Activated CD4-positive, alpha-beta T cell treated with anti-CD3 and anti-CD28 coated beads for 36 hours (primary cell): ENCODE measurements around the gene OXNAD1. TPM values are rescaled to one million over a fixed set of nuclear protein-coding genes. Genes with fewer than 3 reads are reported as not detected.

Experiments used
- ATAC-seq: fragments of 200-7000 bp; cut with Tn5 transposase; one replicate; pipeline ENCODE4 v1.10.0; 2021; ENCODE audit warnings: mild to moderate bottlenecking, moderate library complexity
- CTCF ChIA-PET: fragments of 350-600 bp; sonication (Branson Sonifier 250); formaldehyde crosslinking; loops from one replicate; lab custom pipeline; 2021; ENCODE audit warnings: antibody characterized with exemption; lab: Charles Lee
- POLR2A ChIA-PET: fragments of 350-600 bp; sonication (Branson Sonifier 250); formaldehyde crosslinking; loops from one replicate; lab custom pipeline; 2021; ENCODE audit warnings: antibody characterized with exemption, inconsistent platforms; lab: Charles Lee
- DNase-seq: peaks from one replicate; pipeline ENCODE4 v3.0.0-alpha.2; 2020
- H3K27ac Mint-ChIP-seq: one replicate; pipeline ENCODE4 v1.8.0; 2021; ENCODE audit warnings: mixed read lengths
- H3K27me3 Mint-ChIP-seq: one replicate; pipeline ENCODE4 v1.8.0; 2021; ENCODE audit warnings: mixed read lengths
- H3K36me3 Mint-ChIP-seq: one replicate; pipeline ENCODE4 v1.8.0; 2021; ENCODE audit warnings: low read depth, mixed read lengths
- H3K4me1 Mint-ChIP-seq: one replicate; pipeline ENCODE4 v1.8.0; 2021; ENCODE audit warnings: mixed read lengths
- H3K4me3 Mint-ChIP-seq: one replicate; pipeline ENCODE4 v1.8.0; 2021; ENCODE audit warnings: mild to moderate bottlenecking, moderate library complexity, mixed read lengths
- H3K9me3 Mint-ChIP-seq: one replicate; pipeline ENCODE4 v1.8.0; 2021; ENCODE audit warnings: low read depth, mixed read lengths
- intact Hi-C, 2 experiments: fragments of 100-400 bp; cut with DNase I in 1 of 2; cut with micrococcal nuclease in 1 of 2; formaldehyde crosslinking; loops; one replicate each; pipeline versions ENCODE4 v1.14.2 to v1.15.1; 2022 to 2024; cut with DNase I, micrococcal nuclease
- total RNA-seq, 2 experiments: library from RNA; stranded (reverse); gene quantifications; one replicate each; pipeline ENCODE4 v1.2.3, GENCODE V29; 2021

The OXNAD1 gene
- total RNA-seq, 2 experiments from 2014 or later: 27.7 to 34.6 TPM

DNA sequence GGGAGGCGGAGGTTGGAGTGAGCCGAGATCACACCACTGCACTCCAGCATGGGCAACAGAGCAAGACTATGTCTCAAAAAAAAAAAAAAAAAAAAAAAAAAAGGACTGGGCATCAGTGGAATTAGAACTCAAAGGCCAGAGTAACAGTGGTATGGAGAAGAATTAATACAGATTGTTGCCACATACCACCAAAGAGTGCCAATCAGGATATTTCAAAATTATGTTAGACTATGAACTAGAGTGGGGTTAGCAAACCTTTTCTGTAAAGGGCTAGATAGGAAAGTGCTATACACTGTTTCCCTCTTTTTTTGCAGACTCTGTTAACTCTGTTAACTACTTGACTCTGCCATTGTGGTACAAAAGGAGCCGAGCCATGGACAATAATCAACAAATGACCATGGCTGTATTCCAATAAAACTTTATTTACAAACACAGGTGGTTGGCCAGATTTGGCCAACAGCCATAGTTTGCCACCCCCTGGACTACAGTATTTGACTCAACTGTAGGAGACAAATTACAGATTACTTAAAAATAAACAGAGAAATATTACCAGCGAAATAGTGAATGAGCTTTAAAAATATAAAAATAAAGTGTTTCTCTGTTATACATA is 28.9 kb upstream of the OXNAD1 start:
- H3K4me1 Mint-ChIP-seq: peaks cover 8% of the 10 kb centered on the region
- no peak overlapping the region for H3K27ac Mint-ChIP-seq
- no peak overlapping the region for H3K4me3 Mint-ChIP-seq
- H3K27me3 Mint-ChIP-seq: peaks cover 6% of the 10 kb centered on the region
- DNase-seq: no peak
- no peak for ATAC-seq
- POLR2A ChIA-PET: no interaction called here
- CTCF ChIA-PET: interaction anchor here (0.7 to 1.9 kb wide), 2 partner anchors 12 to 188 kb away, joined by 4 to 6 read pairs; no protein-coding TSS in a partner anchor
- no peaks in the 10 kb centered on the region for H3K9me3 Mint-ChIP-seq
- intact Hi-C loops: no loop called here
- no peaks in the 10 kb centered on the region for H3K36me3 Mint-ChIP-seq

- Mint-ChIP-seq H3K36me3 (no peaks in the 10 kb centered on the region), H3K9me3 (no peaks in the 10 kb centered on the region), H3K4me1 (peaks cover 8% of the 10 kb centered on the region), H3K27ac (no peak overlapping the region), H3K27me3 (peaks cover 6% of the 10 kb centered on the region), H3K4me3 (no peak overlapping the region)
- intact Hi-C loops: no loop called here
- ATAC-seq (no peak), DNase-seq (no peak)
- ChIA-PET POLR2A (no interaction called here), CTCF (interaction anchor here (0.7 to 1.9 kb wide), 2 partner anchors 11 to 189 kb away, joined by 4 to 6 read pairs; no protein-coding TSS in a partner anchor)
Observed at GRCh38 chr3:16236856-16237393, 28.1 kb upstream of the OXNAD1 start.

GRCh38 chr3:16239086-16239770 is 25.8 kb upstream of the OXNAD1 start:
- Mint-ChIP-seq H3K27ac (no peak overlapping the region), H3K4me1 (peaks cover 16% of the 10 kb centered on the region), H3K4me3 (no peak overlapping the region), H3K36me3 (no peaks in the 10 kb centered on the region), H3K27me3 (peaks cover 2% of the 10 kb centered on the region), H3K9me3 (no peaks in the 10 kb centered on the region)
- CTCF ChIA-PET: no interaction called here
- POLR2A ChIA-PET: no interaction called here
- no peak for DNase-seq
- no peak for ATAC-seq
- intact Hi-C loops: no loop called here

- Mint-ChIP-seq H3K4me1 (peaks cover 16% of the 10 kb centered on the region), H3K27me3 (no peaks in the 10 kb centered on the region), H3K9me3 (no peaks in the 10 kb centered on the region), H3K27ac (no peak overlapping the region), H3K4me3 (no peak overlapping the region), H3K36me3 (no peaks in the 10 kb centered on the region)
- CTCF ChIA-PET: no interaction called here
- intact Hi-C loops: no loop called here
- DNase-seq (no peak), ATAC-seq (peak; percentile 9)
- POLR2A ChIA-PET: no interaction called here
Observed at GRCh38 chr3:16239780-16240179, 25.2 kb upstream of the OXNAD1 start.

GRCh38 chr3:16240229-16241023 is 24.6 kb upstream of the OXNAD1 start:
- no peaks in the 10 kb centered on the region for H3K36me3 Mint-ChIP-seq
- POLR2A ChIA-PET: no interaction called here
- peak overlapping the region; percentile 62 for H3K27ac Mint-ChIP-seq
- no peak overlapping the region for H3K4me3 Mint-ChIP-seq
- intact Hi-C loops: no loop called here
- ATAC-seq (peak; percentile 56), DNase-seq (no peak)
- peaks cover 16% of the 10 kb centered on the region for H3K4me1 Mint-ChIP-seq
- no peaks in the 10 kb centered on the region for H3K9me3 Mint-ChIP-seq
- CTCF ChIA-PET: interaction anchor here (0.9 kb wide), 1 partner anchor 52 kb away, joined by 3 read pairs; no protein-coding TSS in a partner anchor
- H3K27me3 Mint-ChIP-seq: no peaks in the 10 kb centered on the region

- intact Hi-C loops: no loop called here
- DNase-seq (no peak), ATAC-seq (no peak)
- no peaks in the 10 kb centered on the region for H3K9me3 Mint-ChIP-seq
- no peaks in the 10 kb centered on the region for H3K36me3 Mint-ChIP-seq
- CTCF ChIA-PET: interaction anchor here (0.9 to 1.2 kb wide), 2 partner anchors 9 to 53 kb away, joined by 3 to 5 read pairs; no protein-coding TSS in a partner anchor
- POLR2A ChIA-PET: no interaction called here
- H3K27ac Mint-ChIP-seq: no peak overlapping the region
- H3K4me3 Mint-ChIP-seq: no peak overlapping the region
- no peaks in the 10 kb centered on the region for H3K27me3 Mint-ChIP-seq
- H3K4me1 Mint-ChIP-seq: peaks cover 16% of the 10 kb centered on the region
Observed at GRCh38 chr3:16241225-16241624, 23.8 kb upstream of the OXNAD1 start.

DNA sequence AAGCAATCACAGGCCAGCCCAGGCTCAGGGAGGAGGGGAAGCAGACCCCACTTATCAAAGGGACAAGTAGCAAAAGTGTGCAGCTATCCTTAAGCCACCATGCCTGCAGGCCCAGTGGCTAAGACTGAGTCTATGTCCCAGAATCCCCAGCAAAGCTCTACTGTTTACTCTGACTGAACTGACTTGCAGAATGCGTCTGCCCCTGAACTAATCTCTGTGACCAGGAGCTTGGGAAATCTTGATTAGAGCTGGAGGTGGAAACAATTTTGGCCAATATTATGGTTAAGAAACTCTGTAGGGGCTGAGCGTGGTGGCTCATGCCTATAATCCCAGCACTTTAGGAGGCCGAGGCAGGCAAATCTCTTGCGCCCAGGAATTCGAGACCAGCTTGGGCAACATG is 22.8 kb upstream of the OXNAD1 start:
- ChIA-PET POLR2A (no interaction called here), CTCF (interaction anchor here (0.6 to 2.8 kb wide), 3 partner anchors 10 to 192 kb away, joined by 5 to 20 read pairs (median 5); no protein-coding TSS in a partner anchor)

GRCh38 chr3:16243706-16244490 is 21.1 kb upstream of the OXNAD1 start:
- no peak overlapping the region for H3K4me3 Mint-ChIP-seq
- peak; percentile 52 for ATAC-seq
- POLR2A ChIA-PET: no interaction called here
- DNase-seq: peak; percentile 40
- no peaks in the 10 kb centered on the region for H3K9me3 Mint-ChIP-seq
- CTCF ChIA-PET: interaction anchor here (0.6 to 2.8 kb wide), 12 partner anchors 10 to 646 kb away, joined by 3 to 20 read pairs (median 4); partner anchors contain the start of gene OXNAD1
- no peaks in the 10 kb centered on the region for H3K27me3 Mint-ChIP-seq
- no peaks in the 10 kb centered on the region for H3K36me3 Mint-ChIP-seq
- H3K27ac Mint-ChIP-seq: no peak overlapping the region
- H3K4me1 Mint-ChIP-seq: peaks cover 24% of the 10 kb centered on the region
- intact Hi-C loops: no loop called here

More for the DNA sequence above, 22.8 kb upstream of the OXNAD1 start:
- Mint-ChIP-seq H3K4me3 (no peak overlapping the region), H3K36me3 (no peaks in the 10 kb centered on the region), H3K27ac (peak overlapping the region; percentile 43), H3K27me3 (no peaks in the 10 kb centered on the region), H3K9me3 (no peaks in the 10 kb centered on the region), H3K4me1 (peaks cover 19% of the 10 kb centered on the region)
- ATAC-seq: no peak
- no peak for DNase-seq
- intact Hi-C loops: no loop called here

- Mint-ChIP-seq H3K9me3 (no peaks in the 10 kb centered on the region), H3K27ac (no peak overlapping the region), H3K4me1 (peaks cover 20% of the 10 kb centered on the region), H3K36me3 (no peaks in the 10 kb centered on the region), H3K27me3 (no peaks in the 10 kb centered on the region), H3K4me3 (no peak overlapping the region)
- DNase-seq (no peak), ATAC-seq (no peak)
- POLR2A ChIA-PET: no interaction called here
- intact Hi-C loops: loop anchor here (2.0 to 5.0 kb wide), 2 partner anchors 387 to 613 kb away; no protein-coding TSS in a partner anchor
- CTCF ChIA-PET: interaction anchor here (0.6 to 4.2 kb wide), 7 partner anchors 18 to 263 kb away, joined by 3 to 32 read pairs (median 3); partner anchors contain the start of gene GALNT15
Observed at GRCh38 chr3:16245609-16246008, 19.4 kb upstream of the OXNAD1 start.

DNA sequence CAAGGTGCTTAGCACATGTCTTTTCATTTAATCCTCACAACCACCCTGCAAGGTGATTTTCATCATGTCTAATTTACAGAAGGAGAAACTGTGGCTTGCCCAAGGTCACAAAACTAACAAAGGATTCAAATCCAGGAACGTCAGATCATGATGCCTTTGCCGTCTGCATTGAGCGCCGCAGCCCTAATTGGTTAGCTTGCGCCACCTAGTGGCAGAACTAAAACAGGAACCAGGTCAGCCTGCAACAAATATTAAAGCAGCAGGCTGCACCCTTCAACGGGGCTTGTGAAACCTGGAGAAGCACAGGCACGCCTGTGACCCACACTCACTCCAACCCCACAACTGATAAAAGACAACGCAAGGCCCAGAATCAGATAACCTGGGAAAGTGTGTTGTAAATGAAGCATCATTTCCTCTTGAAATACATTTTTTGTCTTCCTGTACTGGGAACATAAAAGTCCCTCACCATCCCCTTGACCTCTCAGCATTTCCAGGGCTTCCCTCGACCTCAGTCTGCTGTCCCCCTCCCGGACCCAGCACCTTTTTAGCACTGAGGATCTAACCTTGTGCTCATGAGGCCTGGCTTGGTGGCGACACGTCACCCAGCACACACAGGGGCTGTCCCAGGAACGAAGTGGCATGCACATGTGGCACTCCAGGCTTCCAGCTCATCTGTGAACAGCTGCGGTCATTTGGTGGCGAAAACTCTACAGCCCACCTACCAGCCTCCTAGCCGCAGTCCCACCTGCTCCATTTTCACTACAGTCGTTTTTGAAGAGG is 17.5 kb upstream of the OXNAD1 start:
- H3K27ac Mint-ChIP-seq: no peak overlapping the region
- CTCF ChIA-PET: interaction anchor here (0.7 to 4.2 kb wide), 19 partner anchors 10 to 427 kb away, joined by 3 to 32 read pairs (median 4); partner anchors contain the start of genes DPH3 and OXNAD1

More for the DNA sequence above, 17.5 kb upstream of the OXNAD1 start:
- Mint-ChIP-seq H3K4me3 (no peak overlapping the region), H3K27me3 (no peaks in the 10 kb centered on the region), H3K9me3 (no peaks in the 10 kb centered on the region), H3K36me3 (no peaks in the 10 kb centered on the region), H3K4me1 (peaks cover 17% of the 10 kb centered on the region)
- intact Hi-C loops: loop anchor here (1.0 to 5.0 kb wide), 8 partner anchors 69 to 1045 kb away; no protein-coding TSS in a partner anchor
- POLR2A ChIA-PET: no interaction called here
- DNase-seq (peak; percentile 88), ATAC-seq (peak; percentile 83)
